ENCODE measurements around the gene TLX2.

DNA sequence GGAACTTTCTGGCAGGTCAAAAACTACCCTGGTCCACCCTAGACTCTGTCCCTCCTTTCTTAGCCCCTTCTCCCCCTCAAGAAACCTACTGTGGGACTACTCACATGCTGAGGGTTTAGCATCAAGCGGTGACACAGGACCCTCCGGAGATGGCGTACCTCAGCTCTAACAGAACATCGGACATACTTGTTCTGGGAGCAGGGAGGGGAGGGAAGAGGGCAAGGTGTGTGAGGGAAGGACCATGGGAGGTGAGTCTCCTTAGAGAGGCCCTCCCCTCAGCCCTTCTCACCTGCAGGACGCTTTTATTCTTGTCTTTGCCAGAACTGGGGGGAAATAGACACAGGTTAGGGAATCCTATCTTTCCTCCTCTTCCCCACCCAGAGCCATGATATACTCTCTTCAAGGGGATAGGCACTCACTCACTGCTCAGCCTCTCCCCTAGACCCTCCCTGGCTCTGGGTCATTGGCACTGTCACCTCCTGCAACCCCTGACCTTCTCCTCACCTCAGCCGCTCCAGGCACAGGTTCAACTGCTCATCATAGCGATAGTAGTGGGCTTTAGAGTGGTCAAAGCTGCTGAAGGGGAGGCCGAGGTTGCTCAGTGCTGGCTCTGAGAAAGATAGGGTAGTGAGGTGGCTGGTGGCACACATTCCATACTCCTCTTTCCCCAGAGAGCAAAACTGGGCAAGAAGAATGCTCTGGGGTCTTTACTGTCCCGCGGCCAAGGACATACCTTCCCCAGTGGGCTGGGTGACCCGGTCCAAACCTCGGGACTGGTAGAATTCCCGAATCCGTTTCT is 8.6 kb upstream of the TLX2 start:
- TF ChIP-seq, protein P1, sequence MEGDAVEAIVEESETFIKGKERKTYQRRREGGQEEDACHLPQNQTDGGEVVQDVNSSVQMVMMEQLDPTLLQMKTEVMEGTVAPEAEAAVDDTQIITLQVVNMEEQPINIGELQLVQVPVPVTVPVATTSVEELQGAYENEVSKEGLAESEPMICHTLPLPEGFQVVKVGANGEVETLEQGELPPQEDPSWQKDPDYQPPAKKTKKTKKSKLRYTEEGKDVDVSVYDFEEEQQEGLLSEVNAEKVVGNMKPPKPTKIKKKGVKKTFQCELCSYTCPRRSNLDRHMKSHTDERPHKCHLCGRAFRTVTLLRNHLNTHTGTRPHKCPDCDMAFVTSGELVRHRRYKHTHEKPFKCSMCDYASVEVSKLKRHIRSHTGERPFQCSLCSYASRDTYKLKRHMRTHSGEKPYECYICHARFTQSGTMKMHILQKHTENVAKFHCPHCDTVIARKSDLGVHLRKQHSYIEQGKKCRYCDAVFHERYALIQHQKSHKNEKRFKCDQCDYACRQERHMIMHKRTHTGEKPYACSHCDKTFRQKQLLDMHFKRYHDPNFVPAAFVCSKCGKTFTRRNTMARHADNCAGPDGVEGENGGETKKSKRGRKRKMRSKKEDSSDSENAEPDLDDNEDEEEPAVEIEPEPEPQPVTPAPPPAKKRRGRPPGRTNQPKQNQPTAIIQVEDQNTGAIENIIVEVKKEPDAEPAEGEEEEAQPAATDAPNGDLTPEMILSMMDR (IDR thresholded peaks at IDR 0.05) = no peak
- TF ChIP-seq, protein P2, sequence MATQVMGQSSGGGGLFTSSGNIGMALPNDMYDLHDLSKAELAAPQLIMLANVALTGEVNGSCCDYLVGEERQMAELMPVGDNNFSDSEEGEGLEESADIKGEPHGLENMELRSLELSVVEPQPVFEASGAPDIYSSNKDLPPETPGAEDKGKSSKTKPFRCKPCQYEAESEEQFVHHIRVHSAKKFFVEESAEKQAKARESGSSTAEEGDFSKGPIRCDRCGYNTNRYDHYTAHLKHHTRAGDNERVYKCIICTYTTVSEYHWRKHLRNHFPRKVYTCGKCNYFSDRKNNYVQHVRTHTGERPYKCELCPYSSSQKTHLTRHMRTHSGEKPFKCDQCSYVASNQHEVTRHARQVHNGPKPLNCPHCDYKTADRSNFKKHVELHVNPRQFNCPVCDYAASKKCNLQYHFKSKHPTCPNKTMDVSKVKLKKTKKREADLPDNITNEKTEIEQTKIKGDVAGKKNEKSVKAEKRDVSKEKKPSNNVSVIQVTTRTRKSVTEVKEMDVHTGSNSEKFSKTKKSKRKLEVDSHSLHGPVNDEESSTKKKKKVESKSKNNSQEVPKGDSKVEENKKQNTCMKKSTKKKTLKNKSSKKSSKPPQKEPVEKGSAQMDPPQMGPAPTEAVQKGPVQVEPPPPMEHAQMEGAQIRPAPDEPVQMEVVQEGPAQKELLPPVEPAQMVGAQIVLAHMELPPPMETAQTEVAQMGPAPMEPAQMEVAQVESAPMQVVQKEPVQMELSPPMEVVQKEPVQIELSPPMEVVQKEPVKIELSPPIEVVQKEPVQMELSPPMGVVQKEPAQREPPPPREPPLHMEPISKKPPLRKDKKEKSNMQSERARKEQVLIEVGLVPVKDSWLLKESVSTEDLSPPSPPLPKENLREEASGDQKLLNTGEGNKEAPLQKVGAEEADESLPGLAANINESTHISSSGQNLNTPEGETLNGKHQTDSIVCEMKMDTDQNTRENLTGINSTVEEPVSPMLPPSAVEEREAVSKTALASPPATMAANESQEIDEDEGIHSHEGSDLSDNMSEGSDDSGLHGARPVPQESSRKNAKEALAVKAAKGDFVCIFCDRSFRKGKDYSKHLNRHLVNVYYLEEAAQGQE (IDR thresholded peaks at IDR 0.05; ENCODE audit: insufficient read depth in 1 of 2, low read depth in 2 of 2, low read length in 1 of 2) = no peak
- TF ChIP-seq POLR2AphosphoS5 (IDR thresholded peaks at IDR 0.05; ENCODE audit: low read depth, low read length) (no peak), SIN3A (IDR thresholded peaks at IDR 0.05; ENCODE audit: borderline replicate concordance, insufficient read depth, low read depth, low read length) (no peak), TCF7L2 (IDR thresholded peaks at IDR 0.05; ENCODE audit: low read depth, low read length) (no peak)

Measured in Panc1 (cell line).